GM12891 (cell line): ENCODE results near the gene HSD17B2.
A peak's percentile ranks its signal among the peaks of the same experiment; 100 is the strongest.

Experiments
- DNase-seq: peaks from one replicate; pipeline ENCODE4 v3.0.0; 2011; ENCODE audit warnings: low spot score; ENCODE audit not compliant: insufficient read length
- FAIRE-seq: peaks from 2 replicates; lab custom pipeline; 2011; peaks lifted over from hg19 to GRCh38; lab: Jason Lieb, UNC
- PAX5 ChIP-seq: IDR thresholded peaks from 2 replicates; pipeline ENCODE4 v1.6.1; 2011; ENCODE audit warnings: low read length, moderate library complexity, mild to moderate bottlenecking; ENCODE audit not compliant: insufficient read depth, severe bottlenecking
- POLR2A ChIP-seq: IDR thresholded peaks from 2 replicates; pipeline ENCODE4 v1.6.1; 2011; ENCODE audit warnings: low read depth, low read length, control low read depth
- POLR2AphosphoS5 ChIP-seq: IDR thresholded peaks from 2 replicates; pipeline ENCODE4 v1.6.1; 2011; ENCODE audit warnings: low read depth, low read length, control low read depth
- POU2F2 ChIP-seq: IDR thresholded peaks from 2 replicates; pipeline ENCODE4 v1.6.1; 2011; ENCODE audit warnings: low read depth, mild to moderate bottlenecking, control low read depth, low read length, moderate library complexity
- SPI1 ChIP-seq: IDR thresholded peaks from 2 replicates; pipeline ENCODE4 v1.6.1; 2011; ENCODE audit warnings: low read depth, low read length, control low read depth
- TAF1 ChIP-seq: IDR thresholded peaks from 2 replicates; pipeline ENCODE4 v1.6.1; 2011; ENCODE audit warnings: low read depth, low read length, control low read depth

HSD17B2 gene

GRCh38 chr16:82017911-82018568 is 17.0 kb upstream of the HSD17B2 start:
- no peak for DNase-seq
- TF ChIP-seq PAX5 (no peak), TAF1 (no peak), POU2F2 (no peak), POLR2A (no peak), SPI1 (no peak), POLR2AphosphoS5 (no peak)
- no peak for FAIRE-seq

DNA sequence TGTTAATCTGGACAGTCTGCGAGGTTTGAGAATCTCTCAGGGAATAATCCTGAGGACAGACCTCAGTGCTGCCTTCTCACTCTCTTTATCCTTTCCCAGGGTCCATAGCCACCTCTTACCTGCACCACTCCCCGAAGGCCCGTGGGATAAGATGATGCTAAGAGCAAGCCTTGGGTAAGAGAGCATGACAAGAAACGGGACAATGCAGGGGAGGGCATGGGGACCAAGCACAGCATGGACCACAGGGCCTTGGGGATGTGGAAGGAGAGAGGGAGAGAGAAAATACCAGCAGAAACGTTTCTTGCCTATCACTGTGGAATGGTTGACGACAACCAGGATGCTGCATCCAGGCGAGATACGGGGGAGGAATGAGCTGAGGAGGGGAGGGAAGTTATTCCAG is 15.5 kb upstream of the HSD17B2 start:
- TF ChIP-seq TAF1 (no peak), POLR2A (no peak), POU2F2 (no peak), SPI1 (no peak), POLR2AphosphoS5 (no peak), PAX5 (no peak)
- no peak for DNase-seq
- no peak for FAIRE-seq

DNA sequence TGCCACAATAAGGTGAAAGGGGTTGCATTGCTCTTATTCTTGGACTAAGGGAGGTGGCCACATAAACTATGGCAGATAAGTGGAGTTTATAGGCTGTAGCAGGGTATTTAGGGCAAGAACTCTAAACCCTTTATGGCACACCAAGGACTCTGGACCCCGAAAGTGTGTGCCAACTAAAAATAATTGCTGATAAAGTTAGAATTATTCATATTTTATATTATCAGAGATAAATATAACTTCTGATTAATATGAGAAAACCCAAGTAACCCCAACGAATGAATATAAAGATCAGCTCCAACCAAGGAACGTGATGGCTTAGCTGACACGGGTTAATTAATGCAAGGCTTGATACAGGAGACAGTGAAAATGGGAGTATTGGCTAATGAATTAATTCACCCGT is 15.0 kb upstream of the HSD17B2 start:
- FAIRE-seq (no peak), DNase-seq (no peak)
- no peak for TF ChIP-seq TAF1

DNA sequence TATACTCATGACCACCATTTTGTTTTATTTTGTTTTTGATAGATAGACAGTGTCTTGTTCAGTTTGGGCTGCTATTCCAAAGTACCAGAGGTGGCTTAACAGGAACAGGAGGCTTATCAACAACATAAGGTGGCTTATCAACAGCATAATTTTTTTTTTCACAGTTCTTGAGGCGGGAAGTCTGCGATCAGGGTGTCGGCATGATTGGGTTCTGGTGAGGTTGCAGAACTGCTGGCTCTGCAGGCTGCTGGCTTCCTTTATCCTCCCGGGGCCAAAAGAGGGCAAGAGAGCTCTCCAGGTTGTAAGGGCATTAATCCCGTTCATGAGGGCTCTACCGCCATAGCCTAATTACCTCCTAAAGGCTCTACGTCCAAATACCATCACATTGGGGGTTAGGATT is 11.8 kb upstream of the HSD17B2 start:
- TF ChIP-seq POU2F2 (no peak), POLR2A (no peak), SPI1 (no peak), PAX5 (no peak), POLR2AphosphoS5 (no peak), TAF1 (no peak)
- FAIRE-seq (no peak), DNase-seq (no peak)

- FAIRE-seq (no peak), DNase-seq (no peak)
- TF ChIP-seq POLR2AphosphoS5 (no peak), POLR2A (no peak), POU2F2 (no peak), PAX5 (no peak), SPI1 (no peak), TAF1 (no peak)
These were observed 10.7 kb upstream of the HSD17B2 start for GRCh38 chr16:82024316-82024715.

- TF ChIP-seq POLR2A (no peak), PAX5 (no peak), TAF1 (no peak), SPI1 (no peak), POU2F2 (no peak), POLR2AphosphoS5 (no peak)
- no peak for FAIRE-seq
- DNase-seq = no peak
These were observed 10.2 kb upstream of the HSD17B2 start for GRCh38 chr16:82024883-82025282.

- TF ChIP-seq POU2F2 (no peak), TAF1 (no peak), POLR2AphosphoS5 (no peak), POLR2A (no peak), SPI1 (no peak), PAX5 (no peak)
- DNase-seq = no peak
- FAIRE-seq = no peak
These were observed 7.4 kb upstream of the HSD17B2 start for GRCh38 chr16:82027629-82028064.

- TF ChIP-seq POU2F2 (no peak), SPI1 (peak; percentile 36)
- DNase-seq (no peak), FAIRE-seq (no peak)
These were observed 3.7 kb upstream of the HSD17B2 start for GRCh38 chr16:82031116-82032084.

- no peak for FAIRE-seq
- DNase-seq = no peak
- TF ChIP-seq PAX5 (no peak), POLR2AphosphoS5 (no peak), POLR2A (no peak), POU2F2 (no peak), TAF1 (no peak), SPI1 (no peak)
These were observed 2.0 kb upstream of the HSD17B2 start for GRCh38 chr16:82033006-82033405.
